OCI-LY7 (cell line): ENCODE data around the gene SIK3. TPM values are rescaled to one million over a fixed set of nuclear protein-coding genes. Genes with fewer than 3 reads are reported as not detected.

Source experiments
- Bru-seq: library from RNA; stranded (reverse); fragments of 400-500 nt; gene quantifications from one replicate; lab custom pipeline; 2021; lab: Mats Ljungman, UMichigan
- BruChase-seq, 2 experiments: library from RNA; stranded (reverse); fragments of 400-500 nt; gene quantifications; one replicate each; lab custom pipeline; 2021; lab: Mats Ljungman, UMichigan
- BruUV-seq: library from RNA; stranded (reverse); fragments of 400-500 nt; replicated peaks from 2 replicates; lab custom pipeline; 2021; lab: Mats Ljungman, UMichigan
- CTCF ChIA-PET: fragments of 300-600 bp; sonication (Branson Sonifier 250); formaldehyde crosslinking; loops from one replicate; lab custom pipeline; 2022; ENCODE audit warnings: antibody characterized with exemption; ENCODE audit not compliant: unreplicated experiment; lab: Charles Lee
- POLR2A ChIA-PET: fragments of 300-600 bp; sonication (Branson Sonifier 250); formaldehyde crosslinking; loops from one replicate; lab custom pipeline; 2022; ENCODE audit warnings: antibody characterized with exemption; lab: Charles Lee
- DNase-seq: peaks from one replicate; pipeline ENCODE4 v3.0.0-alpha.2; 2015; ENCODE audit warnings: low spot score
- H2AFZ ChIP-seq: fragments of 200-600 bp; sonication (generic), shearing (Covaris generic); 2 replicates; pipeline ENCODE4 v1.6.1; 2014; ENCODE audit warnings: mild to moderate bottlenecking, antibody characterized with exemption, low read length, moderate library complexity
- H3K27ac ChIP-seq: fragments of 200-600 bp; sonication (generic); 2 replicates; pipeline ENCODE4 v1.5.1; 2014; ENCODE audit warnings: mixed run types, low read depth, mild to moderate bottlenecking, moderate library complexity, low read length, inconsistent platforms; ENCODE audit not compliant: poor library complexity, severe bottlenecking
- H3K36me3 ChIP-seq: fragments of 200-600 bp; sonication (generic); 2 replicates; pipeline ENCODE4 v1.6.1; 2014; ENCODE audit warnings: mild to moderate bottlenecking, antibody characterized with exemption, low read length, moderate library complexity, mixed read lengths; ENCODE audit not compliant: insufficient read depth
- H3K4me1 ChIP-seq: fragments of 200-600 bp; sonication (generic); 2 replicates; pipeline ENCODE4 v1.5.1; 2014; ENCODE audit warnings: mild to moderate bottlenecking, low read length; ENCODE audit not compliant: insufficient read depth, poor library complexity, severe bottlenecking
- H3K4me2 ChIP-seq: fragments of 200-600 bp; sonication (generic); 2 replicates; pipeline ENCODE4 v1.6.1; 2014; ENCODE audit warnings: mild to moderate bottlenecking, low read length
- H3K4me3 ChIP-seq: fragments of 200-600 bp; sonication (generic); 2 replicates; pipeline ENCODE4 v1.5.1; 2014; ENCODE audit warnings: mild to moderate bottlenecking, low read depth, low read length; ENCODE audit not compliant: poor library complexity, severe bottlenecking
- H3K79me2 ChIP-seq: fragments of 200-600 bp; sonication (generic); 2 replicates; pipeline ENCODE4 v1.6.1; 2016; ENCODE audit warnings: low read depth, mild to moderate bottlenecking, low read length, moderate library complexity, mixed read lengths; ENCODE audit not compliant: insufficient read depth
- H3K9me2 ChIP-seq: fragments of 200-600 bp; sonication (generic); 2 replicates; pipeline ENCODE4 v1.6.1; 2016; ENCODE audit warnings: mild to moderate bottlenecking, low read length, mixed read lengths; ENCODE audit not compliant: insufficient read depth
- H3K9me3 ChIP-seq: fragments of 200-600 bp; sonication (generic); 2 replicates; pipeline ENCODE4 v1.6.1; 2014; ENCODE audit warnings: mild to moderate bottlenecking, mixed run types, low read length, mixed read lengths
- H4K20me1 ChIP-seq: fragments of 200-600 bp; sonication (generic); 2 replicates; pipeline ENCODE4 v1.6.1; 2014; ENCODE audit warnings: mild to moderate bottlenecking, antibody characterized with exemption, low read length, moderate library complexity, mixed read lengths; ENCODE audit not compliant: insufficient read depth
- CTCF ChIP-seq: fragments of 200-600 bp; sonication (generic); conservative IDR thresholded peaks from 2 replicates; pipeline ENCODE4 v1.5.1; 2014; ENCODE audit warnings: mild to moderate bottlenecking, antibody characterized with exemption, low read length, moderate library complexity, mixed read lengths
- EZH2phosphoT487 ChIP-seq: fragments of 200-600 bp; sonication (generic); IDR thresholded peaks from 2 replicates; pipeline ENCODE4 v1.6.1; 2018; ENCODE audit warnings: low read depth, borderline replicate concordance, mild to moderate bottlenecking, mixed run types, antibody characterized with exemption, low read length, moderate library complexity, mixed read lengths
- intact Hi-C: fragments of 100-400 bp; cut with micrococcal nuclease; formaldehyde crosslinking; loops from one replicate; pipeline ENCODE4 v1.10.0; 2022; ENCODE audit not compliant: unreplicated experiment
- long read RNA-seq: library from polyadenylated mRNA; stranded (forward); transcript quantifications from one replicate; pipeline ENCODE4 v2.0.0, GENCODE V29; 2022
- total RNA-seq, 2 experiments: library from RNA; depleted of rRNA in 1 of 2; stranded (reverse); fragments of >200 nt in 1 of 2; shearing (Covaris generic) in 1 of 2; gene quantifications; 2 replicates each; pipeline ENCODE4 v1.2.3, GENCODE V29; 2014 to 2022

SIK3 gene
- total RNA-seq (2014; rRNA removed; shearing (Covaris generic)) = 29.3 and 37.2 TPM in 2 replicates
- total RNA-seq (2022) = 72.9 and 78.6 TPM in 2 replicates
- Bru-seq, nascent RNA = percentile 91 among the genes with signal in this experiment
- percentile 89 among the genes with signal in this experiment for BruChase-seq, experiment 1, labeled RNA remaining after a 6-hour chase
- BruChase-seq, experiment 2, labeled RNA remaining after a 2-hour chase = percentile 83 among the genes with signal in this experiment
- long read RNA-seq, full-length matches to known transcripts = 14 of 78 reads
- long read RNA-seq, partial matches to known transcripts = 37 of 78 reads
- long read RNA-seq, other reads (novel, unspliced or antisense) = 27 of 78 reads

GRCh38 chr11:117098269-117099232 lies at the start of gene SIK3:
SIK3 (minus strand) TSS chr11:117098428; CDS start chr11:117098415, 13 bp downstream.
- Histone ChIP-seq H3K27ac (peak within 1 kb of the TSS; percentile 68), H3K4me1 (peaks cover 37% of the 10 kb centered on the region), H2AFZ (peak within 1 kb of the TSS; percentile 93), H3K4me3 (peak within 1 kb of the TSS; percentile 86), H4K20me1 (peaks cover 9% of the 10 kb centered on the region), H3K9me2 (no peaks in the 10 kb centered on the region), H3K9me3 (no peaks in the 10 kb centered on the region), H3K79me2 (peaks cover 52% of the 10 kb centered on the region), H3K4me2 (peak within 1 kb of the TSS; percentile 91), H3K36me3 (no peaks in the 10 kb centered on the region; the same call in 1 of the 2 replicates)
- DNase-seq = peak; percentile 96
- BruUV-seq = TSS peak; percentile 98
- intact Hi-C loops = loop anchor here (10.0 kb wide), 2 partner anchors 114 to 144 kb away; no protein-coding TSS in a partner anchor
- TF ChIP-seq CTCF (peak; percentile 63), EZH2phosphoT487 (no peak)
- CTCF ChIA-PET = interaction anchor here (0.5 to 1.5 kb wide), 3 partner anchors 45 to 217 kb away, joined by 3 to 5 read pairs (median 3); no protein-coding TSS in a partner anchor
- POLR2A ChIA-PET = interaction anchor here (0.6 to 4.4 kb wide), 8 partner anchors 21 to 211 kb away, joined by 3 to 28 read pairs (median 4); no protein-coding TSS in a partner anchor

- TF ChIP-seq CTCF (no peak), EZH2phosphoT487 (no peak)
- Histone ChIP-seq H3K36me3 (peaks cover 57% of the 10 kb centered on the region), H3K79me2 (peaks cover 73% of the 10 kb centered on the region), H3K4me3 (no peak overlapping the region), H4K20me1 (peaks cover 23% of the 10 kb centered on the region), H3K4me1 (peaks cover 26% of the 10 kb centered on the region), H3K9me2 (no peaks in the 10 kb centered on the region), H3K4me2 (0 out of 2 replicates have a peak overlapping the region, but pooled peaks have one; percentile 76), H2AFZ (no peak overlapping the region), H3K9me3 (peaks cover 6% of the 10 kb centered on the region; the same call in 1 of the 2 replicates), H3K27ac (no peak overlapping the region)
- DNase-seq = no peak
- BruUV-seq = no TSS peak
- ChIA-PET CTCF (no interaction called here), POLR2A (interaction anchor here (0.8 to 3.2 kb wide), 3 partner anchors 17 to 34 kb away, joined by 3 to 18 read pairs (median 3); partner anchors contain the start of gene SIDT2)
- intact Hi-C loops = no loop called here
These were observed 48.3 kb upstream of the SIK3 start for GRCh38 chr11:117146521-117146920.
